GM20431 (cell line): ENCODE measurements around the gene HLA-DPA1.
"Not testable (repeated sequence)": the region's sequence is repeated elsewhere in the genome, so short reads cannot be mapped to it uniquely, and the experiment has no call there.

Source experiments
- in situ Hi-C: fragments of 300-500 bp; cut with MseI, MboI; formaldehyde crosslinking; loops from one replicate; pipeline ENCODE4 v1.15.0; 2020; ENCODE audit warnings: low sequenced_read_pairs; ENCODE audit not compliant: unreplicated experiment

Gene HLA-DPA1

GRCh38 chr6:33073431-33073871 is at the start of gene HLA-DPA1:
Gene HLA-DPA1 (minus strand): TSS chr6:33073649.
- in situ Hi-C loops = no loop called here

DNA sequence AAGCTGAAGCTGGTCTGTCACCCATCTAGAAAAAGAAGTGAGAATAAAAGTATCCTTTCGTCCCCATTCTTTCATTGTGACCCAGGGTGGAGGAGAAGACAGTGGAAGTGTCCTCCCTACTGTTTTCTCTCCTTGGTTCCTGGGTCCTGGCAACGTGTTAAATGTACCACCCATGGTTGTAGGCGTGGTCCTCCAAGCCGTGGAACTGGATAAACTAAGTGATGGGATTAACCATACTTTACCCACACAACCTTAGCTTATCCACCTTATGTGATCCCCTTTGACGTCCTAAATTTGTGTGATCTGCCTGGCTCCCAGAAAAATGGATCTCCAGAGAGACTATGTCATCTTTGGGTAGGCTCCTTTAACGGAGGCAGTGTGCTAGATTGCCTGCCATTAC is 49.7 kb upstream of the HLA-DPA1 start:
- in situ Hi-C loops = no loop called here

- in situ Hi-C loops = no loop called here
Measured at GRCh38 chr6:33120001-33120400, 46.6 kb upstream of the HLA-DPA1 start.

GRCh38 chr6:33118525-33119123 is 45.2 kb upstream of the HLA-DPA1 start:
- in situ Hi-C loops = no loop called here

- in situ Hi-C loops = no loop called here
Measured at GRCh38 chr6:33117811-33118277, 44.4 kb upstream of the HLA-DPA1 start.

GRCh38 chr6:33116841-33117711 is 43.6 kb upstream of the HLA-DPA1 start:
- in situ Hi-C loops = no loop called here

- in situ Hi-C loops = no loop called here
Measured at GRCh38 chr6:33116417-33116816, 43.0 kb upstream of the HLA-DPA1 start.

DNA sequence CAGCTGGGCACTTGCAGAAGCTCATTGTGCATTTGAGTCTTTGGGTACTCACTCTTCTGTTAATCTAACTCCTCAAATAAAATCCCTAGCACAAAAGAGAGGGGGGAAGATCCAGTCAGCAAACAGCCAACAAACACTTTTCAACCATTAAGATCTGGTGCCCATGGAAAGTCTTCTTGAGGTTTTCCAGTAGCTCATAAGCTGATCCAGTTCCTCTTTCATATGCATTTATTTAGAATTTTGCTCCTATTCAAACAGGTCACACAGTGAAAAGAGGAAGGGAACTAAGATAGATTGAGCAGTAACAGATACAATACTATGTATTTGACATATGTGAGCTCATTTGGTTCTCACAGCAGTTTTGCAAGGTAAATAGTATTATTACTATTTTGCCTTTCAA is 41.0 kb upstream of the HLA-DPA1 start:
- in situ Hi-C loops = no loop called here

DNA sequence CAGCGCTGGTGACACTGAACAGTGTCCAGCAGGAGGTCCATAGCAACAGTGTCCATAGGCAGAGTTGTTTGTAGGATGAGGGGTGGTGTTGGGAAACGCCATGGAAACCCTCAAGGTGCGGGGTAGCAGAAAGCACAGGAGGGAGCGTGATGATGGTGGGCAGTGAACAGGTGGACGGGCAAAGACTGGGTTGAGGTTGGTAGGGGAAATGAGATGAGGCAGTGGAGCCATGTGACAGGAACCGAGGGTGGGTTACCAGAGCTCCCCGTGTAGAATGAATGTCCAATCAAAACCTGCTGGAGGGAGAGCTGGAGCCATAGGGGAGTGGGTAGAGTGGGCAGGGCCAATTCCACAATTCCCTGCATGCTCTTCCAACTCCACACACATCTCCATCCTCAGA is 40.3 kb upstream of the HLA-DPA1 start:
- in situ Hi-C loops = no loop called here

- in situ Hi-C loops = no loop called here
Measured at GRCh38 chr6:33112148-33112547, 38.7 kb upstream of the HLA-DPA1 start.

DNA sequence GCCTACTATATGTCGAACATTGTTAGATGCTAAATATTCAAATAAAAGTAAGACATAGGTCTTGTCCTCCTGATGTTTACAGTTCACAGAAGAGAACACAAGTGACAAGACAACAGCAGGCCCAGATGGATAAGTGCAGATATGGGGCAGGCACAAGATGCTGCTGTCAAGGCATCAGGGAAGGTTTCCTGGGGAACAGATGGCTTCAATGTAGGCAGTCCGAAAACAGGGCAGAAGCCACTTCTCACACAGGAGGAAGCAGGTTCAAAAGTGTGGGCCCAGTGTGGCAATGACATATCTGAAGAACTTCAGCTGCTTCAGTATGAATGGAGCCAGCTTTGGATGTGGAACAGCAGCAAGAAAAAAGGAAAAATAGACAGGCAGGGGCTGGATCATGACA is 34.9 kb upstream of the HLA-DPA1 start:
- in situ Hi-C loops = no loop called here

DNA sequence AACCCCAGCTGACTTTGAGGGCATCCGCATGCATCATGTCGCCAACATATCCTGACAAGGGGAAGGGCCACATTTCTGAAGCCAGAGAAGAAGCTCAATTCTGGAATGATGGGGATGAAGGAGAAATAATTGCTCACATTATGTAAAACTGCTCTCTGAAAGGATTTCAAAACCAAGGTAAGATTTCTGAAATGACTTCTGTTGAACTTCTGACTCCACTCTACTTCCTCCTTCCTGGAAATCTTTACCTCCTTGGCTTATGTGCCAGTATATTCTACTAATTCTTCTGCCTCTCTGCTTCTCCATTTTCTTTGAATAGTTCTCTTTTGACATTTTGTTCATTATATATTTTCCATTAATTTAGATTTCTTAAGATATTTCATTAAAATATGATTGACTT is 34.2 kb upstream of the HLA-DPA1 start:
- in situ Hi-C loops = no loop called here

DNA sequence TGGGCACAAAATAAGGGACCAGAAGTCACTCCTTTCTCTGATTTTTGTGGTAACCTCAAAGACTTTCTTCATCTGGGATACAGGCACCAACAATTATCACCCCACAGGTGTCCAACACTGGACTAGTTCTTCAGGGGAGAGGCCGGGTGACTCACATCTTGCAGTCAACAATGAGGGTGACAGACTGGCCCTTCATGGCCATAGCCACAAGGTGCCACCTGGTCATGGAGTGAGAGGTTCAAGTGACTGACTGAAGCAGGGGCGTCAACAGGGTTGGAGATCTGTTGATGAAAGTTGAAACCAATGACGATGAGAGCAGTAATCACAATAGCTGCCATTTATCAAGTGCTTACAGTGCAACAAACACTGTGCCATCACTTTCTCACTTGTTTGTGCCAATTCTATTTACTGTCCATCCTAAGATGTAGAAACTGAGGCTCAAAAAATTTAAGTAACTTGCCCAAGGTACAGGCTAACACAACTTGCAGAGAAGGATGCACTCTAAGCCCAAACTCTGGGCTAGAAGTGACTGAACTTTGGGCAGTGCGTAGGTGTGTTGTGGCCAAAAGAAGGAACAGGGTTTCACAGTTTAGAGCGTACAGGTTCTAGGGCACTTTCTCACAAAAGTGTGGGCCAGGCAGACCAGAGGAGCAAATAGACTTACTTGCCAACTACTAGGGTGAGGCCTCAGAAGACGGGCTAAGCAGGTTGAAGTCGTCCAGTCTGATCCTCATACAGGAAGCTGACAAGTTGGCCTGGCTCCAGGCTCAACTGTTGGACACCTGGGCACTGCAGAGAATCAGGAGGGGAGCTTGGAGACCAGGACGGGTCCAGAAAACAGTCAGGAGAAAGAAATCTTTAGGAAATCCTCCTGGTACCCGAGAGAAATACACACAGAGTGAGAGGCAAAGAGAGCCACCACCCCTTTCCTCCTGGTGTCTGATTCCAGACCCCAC is 32.7 kb upstream of the HLA-DPA1 start:
- in situ Hi-C loops = no loop called here

DNA sequence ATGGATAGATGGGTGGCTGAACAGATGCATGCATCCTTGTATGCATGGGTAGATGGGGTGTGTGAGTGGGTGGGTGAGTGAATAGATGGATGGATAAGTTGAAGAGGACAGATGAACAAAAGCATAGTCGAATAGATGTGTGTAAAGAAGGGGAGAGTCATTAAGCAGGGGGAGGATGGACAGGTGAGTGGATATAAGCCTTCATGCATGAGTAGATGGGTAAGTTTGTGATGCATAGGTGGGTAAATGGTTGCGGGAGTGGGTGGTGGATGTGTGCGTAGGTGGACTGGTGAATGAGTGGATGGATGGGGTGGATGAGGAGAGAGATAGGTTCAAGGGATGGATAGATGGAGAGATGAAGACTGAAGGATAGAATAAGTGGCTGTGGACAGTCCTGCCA is 31.9 kb upstream of the HLA-DPA1 start:
- in situ Hi-C loops = no loop called here

GRCh38 chr6:33104887-33105286 is 31.4 kb upstream of the HLA-DPA1 start:
- in situ Hi-C loops = no loop called here

DNA sequence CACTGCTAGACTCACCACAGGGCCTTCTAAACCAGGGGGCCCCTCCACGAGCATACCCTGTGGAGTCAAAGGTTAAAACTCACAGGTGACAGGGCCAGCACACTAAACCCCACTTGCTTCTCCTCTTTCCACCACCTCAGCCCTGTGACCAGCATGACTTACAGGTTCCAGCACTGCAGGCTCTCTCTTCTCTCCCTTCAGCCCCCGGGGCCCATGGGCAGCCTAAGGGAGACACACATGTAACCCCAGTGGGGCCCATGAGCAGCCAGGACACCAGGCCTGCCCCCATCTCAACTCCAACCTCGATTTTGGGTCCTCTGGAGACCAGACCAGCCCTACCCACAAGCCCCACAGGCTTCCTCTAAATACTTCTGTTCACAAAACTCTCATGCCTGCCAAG is 30.3 kb upstream of the HLA-DPA1 start:
- in situ Hi-C loops = no loop called here

DNA sequence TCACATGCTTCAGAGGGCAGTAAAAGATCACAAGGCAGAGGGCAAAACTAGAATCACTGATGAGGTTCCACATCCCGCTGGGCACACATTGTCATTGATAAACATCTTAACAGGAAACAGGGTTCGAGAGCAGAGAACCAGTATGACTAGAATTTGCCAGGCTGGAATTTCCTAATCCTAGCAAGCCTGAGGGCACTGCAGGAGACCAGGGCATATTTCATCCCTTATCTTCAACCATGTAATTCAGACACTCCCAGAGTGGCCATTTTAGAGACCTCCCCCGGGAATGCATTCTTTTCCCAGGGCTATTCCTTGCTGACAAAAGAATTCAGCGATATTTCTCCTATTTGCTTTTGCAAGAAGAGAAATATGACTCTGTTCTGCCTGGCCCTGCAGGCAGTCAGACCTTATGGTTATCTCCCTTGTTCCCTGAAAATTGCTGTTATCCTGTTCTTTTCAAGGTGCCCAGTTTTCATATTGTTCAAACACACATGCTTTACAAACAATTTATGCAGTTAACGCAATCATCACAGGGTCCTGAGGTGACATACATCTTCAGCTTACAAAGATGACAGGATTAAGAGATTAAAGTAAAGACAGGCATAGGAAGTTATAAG is 27.8 kb upstream of the HLA-DPA1 start:
- in situ Hi-C loops = not testable (repeated sequence)

DNA sequence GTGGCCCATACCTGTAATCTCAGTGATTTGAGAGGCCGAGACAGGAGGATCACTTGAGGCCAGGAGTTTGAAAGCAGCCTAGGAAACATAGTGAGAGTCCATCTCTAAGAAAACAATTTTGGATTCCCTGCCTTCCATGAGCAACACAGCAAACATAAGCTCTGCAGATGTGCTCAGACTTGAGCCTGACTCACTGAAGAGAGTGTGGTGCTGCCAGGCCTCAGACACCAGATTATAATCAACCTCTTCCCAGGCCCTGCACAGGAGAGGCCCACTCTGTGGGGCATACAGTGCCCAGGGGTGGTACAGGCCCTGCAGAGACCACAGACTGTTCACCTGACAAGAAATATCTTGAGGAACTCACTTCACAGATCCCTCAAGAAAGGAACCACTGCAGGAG is 22.2 kb upstream of the HLA-DPA1 start:
- in situ Hi-C loops = no loop called here

GRCh38 chr6:33093855-33094254 is 20.4 kb upstream of the HLA-DPA1 start:
- in situ Hi-C loops = no loop called here

DNA sequence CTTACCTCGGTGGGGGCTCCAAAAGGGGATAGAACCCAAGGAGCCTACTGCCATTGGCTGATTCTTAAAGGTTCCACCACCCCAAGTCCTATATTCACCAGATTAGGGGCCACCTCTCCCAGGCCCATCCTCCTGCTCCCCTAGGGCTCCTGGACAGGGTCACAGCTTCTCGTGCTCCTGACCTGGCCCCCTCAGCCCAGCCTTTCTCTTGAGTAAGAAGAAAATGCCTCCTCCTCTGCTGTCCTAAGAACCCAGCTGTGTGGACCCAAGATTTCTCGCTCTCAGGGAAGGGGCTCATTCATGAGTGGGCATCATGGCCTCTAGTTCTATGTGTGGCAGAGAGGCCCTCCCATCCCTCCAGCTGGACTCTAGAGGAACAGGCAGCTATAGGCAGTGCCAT is 18.9 kb upstream of the HLA-DPA1 start:
- in situ Hi-C loops = no loop called here
